SK-N-SH treated with all-trans-retinoic acid at 6 μM for 48 hours (cell line): ENCODE results near the gene TBCK.

ENCODE experiments used
- BACH2 ChIP-seq: fragments of 250-450 bp; sonication (Bioruptor Pico); IDR thresholded peaks from 2 replicates; pipeline ENCODE4 v1.9.0; 2021; ENCODE audit warnings: mild to moderate bottlenecking, borderline replicate concordance
- GLIS3 ChIP-seq: fragments of 250-450 bp; sonication (Bioruptor Pico); IDR thresholded peaks from 2 replicates; pipeline ENCODE4 v1.5.0; 2020; ENCODE audit warnings: mild to moderate bottlenecking, moderate library complexity
- OSR1 ChIP-seq: fragments of 250-450 bp; sonication (Bioruptor Pico); IDR thresholded peaks from 2 replicates; pipeline ENCODE4 v1.8.0; 2022; ENCODE audit warnings: moderate library complexity, mild to moderate bottlenecking, inconsistent platforms
- ZC3H10 ChIP-seq: fragments of 250-450 bp; sonication (Bioruptor Pico); IDR thresholded peaks from 2 replicates; pipeline ENCODE4 v1.5.1; 2021; ENCODE audit warnings: mild to moderate bottlenecking, moderate library complexity
- ZFP30 ChIP-seq: fragments of 450-650 bp; formaldehyde crosslinking; IDR thresholded peaks from 2 replicates; pipeline ENCODE4 v1.5.0; 2022; ENCODE audit warnings: mild to moderate bottlenecking, moderate library complexity
- ZNF70 ChIP-seq: fragments of 450-650 bp; formaldehyde crosslinking; IDR thresholded peaks from 2 replicates; pipeline ENCODE4 v1.5.0; 2020; ENCODE audit warnings: mild to moderate bottlenecking, moderate library complexity
- ZNF8 ChIP-seq: fragments of 450-650 bp; formaldehyde crosslinking; IDR thresholded peaks from 2 replicates; pipeline ENCODE4 v1.5.0; 2020; ENCODE audit warnings: mild to moderate bottlenecking, moderate library complexity
- TF ChIP-seq, protein P1 (sequence below): fragments of 250-450 bp; sonication (Bioruptor Pico); IDR thresholded peaks from 2 replicates; pipeline ENCODE4 v1.5.1; 2020; ENCODE audit warnings: low read depth, mild to moderate bottlenecking, moderate library complexity
- TF ChIP-seq, protein P2 (sequence below): fragments of 250-450 bp; sonication (Bioruptor Pico); IDR thresholded peaks from 2 replicates; pipeline ENCODE4 v1.5.0; 2020; ENCODE audit warnings: mild to moderate bottlenecking, moderate library complexity
- TF ChIP-seq, protein P3 (sequence below): fragments of 250-450 bp; sonication (Bioruptor Pico); IDR thresholded peaks from 2 replicates; pipeline ENCODE4 v1.8.0; 2021; ENCODE audit warnings: low read depth, mild to moderate bottlenecking, moderate library complexity, borderline replicate concordance
- TF ChIP-seq, protein P4 (sequence below): fragments of 250-450 bp; sonication (Bioruptor Pico); IDR thresholded peaks from 2 replicates; pipeline ENCODE4 v1.5.1; 2021; ENCODE audit warnings: mild to moderate bottlenecking, moderate library complexity
- TF ChIP-seq, protein P5 (sequence below): fragments of 250-450 bp; sonication (Bioruptor Pico); IDR thresholded peaks from 2 replicates; pipeline ENCODE4 v1.8.0; 2020; ENCODE audit warnings: mild to moderate bottlenecking, moderate library complexity, borderline replicate concordance

DNA sequence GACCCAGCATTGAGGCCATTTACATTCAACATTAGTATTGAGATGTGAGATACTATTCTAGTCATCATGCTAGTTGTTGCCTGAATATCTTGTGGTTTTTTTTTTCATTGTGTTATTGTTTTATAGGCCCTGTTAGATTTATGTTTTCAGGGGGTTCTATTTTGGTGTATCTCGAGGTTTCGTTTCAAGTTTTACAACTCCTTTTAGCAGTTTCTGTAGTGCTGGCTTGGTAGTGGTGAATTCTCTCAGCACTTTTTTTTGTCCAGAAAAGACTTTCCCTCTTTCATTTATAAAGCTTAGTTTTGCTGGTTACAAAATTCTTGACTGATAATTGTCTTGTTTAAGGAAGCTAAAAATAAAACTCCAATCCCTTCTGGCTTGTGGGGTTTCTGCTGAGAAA, 305.2 kb downstream of the TBCK start:
- TF ChIP-seq GLIS3 (CRISPR knock-in tag): no peak
- TF ChIP-seq, protein P1, sequence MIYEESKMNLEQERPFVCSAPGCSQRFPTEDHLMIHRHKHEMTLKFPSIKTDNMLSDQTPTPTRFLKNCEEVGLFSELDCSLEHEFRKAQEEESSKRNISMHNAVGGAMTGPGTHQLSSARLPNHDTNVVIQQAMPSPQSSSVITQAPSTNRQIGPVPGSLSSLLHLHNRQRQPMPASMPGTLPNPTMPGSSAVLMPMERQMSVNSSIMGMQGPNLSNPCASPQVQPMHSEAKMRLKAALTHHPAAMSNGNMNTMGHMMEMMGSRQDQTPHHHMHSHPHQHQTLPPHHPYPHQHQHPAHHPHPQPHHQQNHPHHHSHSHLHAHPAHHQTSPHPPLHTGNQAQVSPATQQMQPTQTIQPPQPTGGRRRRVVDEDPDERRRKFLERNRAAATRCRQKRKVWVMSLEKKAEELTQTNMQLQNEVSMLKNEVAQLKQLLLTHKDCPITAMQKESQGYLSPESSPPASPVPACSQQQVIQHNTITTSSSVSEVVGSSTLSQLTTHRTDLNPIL: no peak
- TF ChIP-seq BACH2: no peak
- TF ChIP-seq, protein P2, sequence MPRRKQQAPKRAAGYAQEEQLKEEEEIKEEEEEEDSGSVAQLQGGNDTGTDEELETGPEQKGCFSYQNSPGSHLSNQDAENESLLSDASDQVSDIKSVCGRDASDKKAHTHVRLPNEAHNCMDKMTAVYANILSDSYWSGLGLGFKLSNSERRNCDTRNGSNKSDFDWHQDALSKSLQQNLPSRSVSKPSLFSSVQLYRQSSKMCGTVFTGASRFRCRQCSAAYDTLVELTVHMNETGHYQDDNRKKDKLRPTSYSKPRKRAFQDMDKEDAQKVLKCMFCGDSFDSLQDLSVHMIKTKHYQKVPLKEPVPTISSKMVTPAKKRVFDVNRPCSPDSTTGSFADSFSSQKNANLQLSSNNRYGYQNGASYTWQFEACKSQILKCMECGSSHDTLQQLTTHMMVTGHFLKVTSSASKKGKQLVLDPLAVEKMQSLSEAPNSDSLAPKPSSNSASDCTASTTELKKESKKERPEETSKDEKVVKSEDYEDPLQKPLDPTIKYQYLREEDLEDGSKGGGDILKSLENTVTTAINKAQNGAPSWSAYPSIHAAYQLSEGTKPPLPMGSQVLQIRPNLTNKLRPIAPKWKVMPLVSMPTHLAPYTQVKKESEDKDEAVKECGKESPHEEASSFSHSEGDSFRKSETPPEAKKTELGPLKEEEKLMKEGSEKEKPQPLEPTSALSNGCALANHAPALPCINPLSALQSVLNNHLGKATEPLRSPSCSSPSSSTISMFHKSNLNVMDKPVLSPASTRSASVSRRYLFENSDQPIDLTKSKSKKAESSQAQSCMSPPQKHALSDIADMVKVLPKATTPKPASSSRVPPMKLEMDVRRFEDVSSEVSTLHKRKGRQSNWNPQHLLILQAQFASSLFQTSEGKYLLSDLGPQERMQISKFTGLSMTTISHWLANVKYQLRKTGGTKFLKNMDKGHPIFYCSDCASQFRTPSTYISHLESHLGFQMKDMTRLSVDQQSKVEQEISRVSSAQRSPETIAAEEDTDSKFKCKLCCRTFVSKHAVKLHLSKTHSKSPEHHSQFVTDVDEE (CRISPR knock-in tag): no peak
- TF ChIP-seq, protein P3, sequence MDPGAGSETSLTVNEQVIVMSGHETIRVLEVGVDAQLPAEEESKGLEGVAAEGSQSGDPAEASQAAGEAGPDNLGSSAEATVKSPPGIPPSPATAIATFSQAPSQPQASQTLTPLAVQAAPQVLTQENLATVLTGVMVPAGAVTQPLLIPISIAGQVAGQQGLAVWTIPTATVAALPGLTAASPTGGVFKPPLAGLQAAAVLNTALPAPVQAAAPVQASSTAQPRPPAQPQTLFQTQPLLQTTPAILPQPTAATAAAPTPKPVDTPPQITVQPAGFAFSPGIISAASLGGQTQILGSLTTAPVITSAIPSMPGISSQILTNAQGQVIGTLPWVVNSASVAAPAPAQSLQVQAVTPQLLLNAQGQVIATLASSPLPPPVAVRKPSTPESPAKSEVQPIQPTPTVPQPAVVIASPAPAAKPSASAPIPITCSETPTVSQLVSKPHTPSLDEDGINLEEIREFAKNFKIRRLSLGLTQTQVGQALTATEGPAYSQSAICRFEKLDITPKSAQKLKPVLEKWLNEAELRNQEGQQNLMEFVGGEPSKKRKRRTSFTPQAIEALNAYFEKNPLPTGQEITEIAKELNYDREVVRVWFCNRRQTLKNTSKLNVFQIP (CRISPR knock-in tag): no peak
- TF ChIP-seq, protein P4, sequence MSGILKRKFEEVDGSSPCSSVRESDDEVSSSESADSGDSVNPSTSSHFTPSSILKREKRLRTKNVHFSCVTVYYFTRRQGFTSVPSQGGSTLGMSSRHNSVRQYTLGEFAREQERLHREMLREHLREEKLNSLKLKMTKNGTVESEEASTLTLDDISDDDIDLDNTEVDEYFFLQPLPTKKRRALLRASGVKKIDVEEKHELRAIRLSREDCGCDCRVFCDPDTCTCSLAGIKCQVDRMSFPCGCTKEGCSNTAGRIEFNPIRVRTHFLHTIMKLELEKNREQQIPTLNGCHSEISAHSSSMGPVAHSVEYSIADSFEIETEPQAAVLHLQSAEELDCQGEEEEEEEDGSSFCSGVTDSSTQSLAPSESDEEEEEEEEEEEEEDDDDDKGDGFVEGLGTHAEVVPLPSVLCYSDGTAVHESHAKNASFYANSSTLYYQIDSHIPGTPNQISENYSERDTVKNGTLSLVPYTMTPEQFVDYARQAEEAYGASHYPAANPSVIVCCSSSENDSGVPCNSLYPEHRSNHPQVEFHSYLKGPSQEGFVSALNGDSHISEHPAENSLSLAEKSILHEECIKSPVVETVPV (CRISPR knock-in tag): no peak
- TF ChIP-seq, protein P5, sequence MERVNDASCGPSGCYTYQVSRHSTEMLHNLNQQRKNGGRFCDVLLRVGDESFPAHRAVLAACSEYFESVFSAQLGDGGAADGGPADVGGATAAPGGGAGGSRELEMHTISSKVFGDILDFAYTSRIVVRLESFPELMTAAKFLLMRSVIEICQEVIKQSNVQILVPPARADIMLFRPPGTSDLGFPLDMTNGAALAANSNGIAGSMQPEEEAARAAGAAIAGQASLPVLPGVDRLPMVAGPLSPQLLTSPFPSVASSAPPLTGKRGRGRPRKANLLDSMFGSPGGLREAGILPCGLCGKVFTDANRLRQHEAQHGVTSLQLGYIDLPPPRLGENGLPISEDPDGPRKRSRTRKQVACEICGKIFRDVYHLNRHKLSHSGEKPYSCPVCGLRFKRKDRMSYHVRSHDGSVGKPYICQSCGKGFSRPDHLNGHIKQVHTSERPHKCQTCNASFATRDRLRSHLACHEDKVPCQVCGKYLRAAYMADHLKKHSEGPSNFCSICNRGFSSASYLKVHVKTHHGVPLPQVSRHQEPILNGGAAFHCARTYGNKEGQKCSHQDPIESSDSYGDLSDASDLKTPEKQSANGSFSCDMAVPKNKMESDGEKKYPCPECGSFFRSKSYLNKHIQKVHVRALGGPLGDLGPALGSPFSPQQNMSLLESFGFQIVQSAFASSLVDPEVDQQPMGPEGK (CRISPR knock-in tag): no peak
- no peak for TF ChIP-seq ZFP30 (CRISPR knock-in tag)
- no peak for TF ChIP-seq OSR1
- no peak for TF ChIP-seq ZC3H10 (CRISPR knock-in tag)
- no peak for TF ChIP-seq ZNF70 (CRISPR knock-in tag)
- no peak for TF ChIP-seq ZNF8 (CRISPR knock-in tag)
